Keratinocyte (primary cell): ENCODE results near the gene RAD21L1. TPM values are rescaled to one million over a fixed set of nuclear protein-coding genes. Genes with fewer than 3 reads are reported as not detected.
A peak's percentile ranks its signal among the peaks of the same experiment; 100 is the strongest.

Experiments used
- DNase-seq: peaks from one replicate; pipeline ENCODE4 v3.0.0-alpha.2; 2011; ENCODE audit warnings: low read depth, missing footprints, low spot score
- FAIRE-seq: peaks from 2 replicates; lab custom pipeline; 2011; peaks lifted over from hg19 to GRCh38; lab: Jason Lieb, UNC
- H2AFZ ChIP-seq: 2 replicates; pipeline ENCODE4 v1.6.0; 2012; ENCODE audit warnings: low read length, control low read depth, inconsistent platforms; ENCODE audit not compliant: control insufficient read depth
- H3K27ac ChIP-seq: 2 replicates; pipeline ENCODE4 v1.5.1; 2011; ENCODE audit warnings: low read length; ENCODE audit not compliant: control insufficient read depth, insufficient read depth
- H3K27me3 ChIP-seq: 3 replicates; pipeline ENCODE4 v1.6.0; 2011; ENCODE audit warnings: low read length; ENCODE audit not compliant: control insufficient read depth, insufficient read depth; ENCODE audit errors: extremely low read depth
- H3K36me3 ChIP-seq, 2 experiments: 2 replicates in 1 of 2; 3 replicates in 1 of 2; pipeline ENCODE4 v1.5.1; 2011; ENCODE audit warnings: low read length in 2 of 2, mild to moderate bottlenecking in 1 of 2; ENCODE audit not compliant: control insufficient read depth in 2 of 2, insufficient read depth in 2 of 2; ENCODE audit errors: extremely low read depth in 1 of 2
- H3K4me1 ChIP-seq: 3 replicates; pipeline ENCODE4 v1.5.1; 2011; ENCODE audit warnings: low read length; ENCODE audit not compliant: control insufficient read depth, insufficient read depth; ENCODE audit errors: extremely low read depth
- H3K4me2 ChIP-seq: 3 replicates; pipeline ENCODE4 v1.6.0; 2011; ENCODE audit warnings: low read depth, low read length; ENCODE audit not compliant: control insufficient read depth, insufficient read depth; ENCODE audit errors: extremely low read depth
- H3K4me3 ChIP-seq, 3 experiments: fragments of 200-600 bp in 1 of 3; sonication (generic) in 1 of 3; 2 replicates in 2 of 3; 3 replicates in 1 of 3; pipeline ENCODE4 v1.5.1; 2011 to 2016; ENCODE audit warnings: low read length in 3 of 3, mild to moderate bottlenecking in 3 of 3, control low read depth in 2 of 3, inconsistent platforms in 1 of 3, low read depth in 1 of 3, mixed read lengths in 1 of 3, mixed run types in 1 of 3, moderate library complexity in 1 of 3; ENCODE audit not compliant: control insufficient read depth in 2 of 3, insufficient read depth in 2 of 3; ENCODE audit errors: extremely low read depth in 1 of 3
- H3K79me2 ChIP-seq: 2 replicates; pipeline ENCODE4 v1.6.0; 2012; ENCODE audit warnings: low read length; ENCODE audit not compliant: control insufficient read depth, insufficient read depth
- H3K9ac ChIP-seq: 3 replicates; pipeline ENCODE4 v1.6.0; 2011; ENCODE audit warnings: low read length; ENCODE audit not compliant: control insufficient read depth, insufficient read depth; ENCODE audit errors: extremely low read depth
- H3K9me1 ChIP-seq: 3 replicates; pipeline ENCODE4 v1.6.0; 2011; ENCODE audit warnings: low read length; ENCODE audit not compliant: control insufficient read depth, insufficient read depth; ENCODE audit errors: extremely low read depth
- H3K9me3 ChIP-seq: 2 replicates; pipeline ENCODE4 v1.5.1; 2012; ENCODE audit warnings: low read depth, low read length; ENCODE audit not compliant: control insufficient read depth
- H4K20me1 ChIP-seq: 3 replicates; pipeline ENCODE4 v1.6.0; 2011; ENCODE audit warnings: low read length; ENCODE audit not compliant: control insufficient read depth, insufficient read depth; ENCODE audit errors: extremely low read depth
- CTCF ChIP-seq, 3 experiments: IDR thresholded peaks in 1 of 3; conservative IDR thresholded peaks in 1 of 3; optimal IDR thresholded peaks in 1 of 3; 2 replicates in 2 of 3; 3 replicates in 1 of 3; pipeline versions ENCODE3 to v1.5.1; 2011; ENCODE audit warnings: low read length in 3 of 3, mild to moderate bottlenecking in 3 of 3, moderate library complexity in 2 of 3, control low read depth in 1 of 3, inconsistent platforms in 1 of 3; ENCODE audit not compliant: insufficient read depth in 2 of 3; ENCODE audit errors: extremely low read depth in 1 of 3
- EZH2 ChIP-seq: IDR thresholded peaks from one replicate; pipeline ENCODE4 v1.6.1; 2012; ENCODE audit warnings: inconsistent platforms, mild to moderate bottlenecking, low read length, moderate library complexity
- dilution Hi-C: fragments of 300-500 bp; cut with MboI; formaldehyde crosslinking; loops from one replicate; pipeline ENCODE4 v1.7.0; 2020; ENCODE audit warnings: low sequenced_read_pairs; ENCODE audit not compliant: extremely low pct_ligation_motif_present
- polyA plus RNA-seq, 5 experiments: library from polyadenylated mRNA; depleted of rRNA in 3 of 5; stranded (reverse) in 3 of 5; stranded (forward) in 1 of 5; unstranded in 1 of 5; fragments of >200 nt; gene quantifications; 1 replicate in 1 of 5; 2 replicates in 3 of 5; 3 replicates in 1 of 5; pipeline versions ENCODE4 v1.2.1 to v1.2.3, GENCODE V29; 2011 to 2012; ENCODE audit warnings: missing spikeins in 2 of 5, low read depth in 1 of 5, low replicate concordance in 1 of 5

Gene RAD21L1
- polyA plus RNA-seq, 1 donor (not counting 4 experiments of a cell fraction or from before 2014, with no cell fraction given) = not detected

- no peaks in the 10 kb centered on the region for H4K20me1 ChIP-seq
- H2AFZ ChIP-seq = no peak overlapping the region
- H3K27ac ChIP-seq = no peak overlapping the region
- H3K79me2 ChIP-seq = no peaks in the 10 kb centered on the region
- no peak overlapping the region for H3K4me3 ChIP-seq
- H3K4me1 ChIP-seq = no peaks in the 10 kb centered on the region
- H3K9me1 ChIP-seq = no peaks in the 10 kb centered on the region
- dilution Hi-C loops = no loop called here
- no peak for DNase-seq
- no peaks in the 10 kb centered on the region for H3K9me3 ChIP-seq
- no peak overlapping the region for H3K9ac ChIP-seq
- TF ChIP-seq CTCF (optimal IDR thresholded peaks at IDR 0.05 in 1 of 3, IDR thresholded peaks at IDR 0.05 in 1 of 3, conservative IDR thresholded peaks at IDR 0.05 in 1 of 3; ENCODE audit: extremely low read depth in 1 of 3, insufficient read depth in 2 of 3, low read length in 3 of 3) = no peak
- TF ChIP-seq EZH2 = no peak
- FAIRE-seq = no peak
- no peaks in the 10 kb centered on the region for H3K36me3 ChIP-seq
- H3K27me3 ChIP-seq = no peaks in the 10 kb centered on the region
- no peak overlapping the region for H3K4me2 ChIP-seq
These were observed 50.1 kb downstream of the RAD21L1 start for GRCh38 chr20:1275919-1276318.

GRCh38 chr20:1277529-1278322 lies 51.9 kb downstream of the RAD21L1 start:
- no peak overlapping the region for H3K4me2 ChIP-seq
- H3K36me3 ChIP-seq = no peaks in the 10 kb centered on the region
- dilution Hi-C loops = no loop called here
- no peaks in the 10 kb centered on the region for H4K20me1 ChIP-seq
- H2AFZ ChIP-seq = no peak overlapping the region
- no peaks in the 10 kb centered on the region for H3K27me3 ChIP-seq
- H3K9me1 ChIP-seq = no peaks in the 10 kb centered on the region
- H3K9ac ChIP-seq = no peak overlapping the region
- DNase-seq (no peak), FAIRE-seq (peak; percentile 66)
- H3K4me1 ChIP-seq = no peaks in the 10 kb centered on the region
- no peaks in the 10 kb centered on the region for H3K79me2 ChIP-seq
- no peak overlapping the region for H3K4me3 ChIP-seq
- H3K9me3 ChIP-seq = no peaks in the 10 kb centered on the region
- TF ChIP-seq CTCF (optimal IDR thresholded peaks at IDR 0.05 in 1 of 3, IDR thresholded peaks at IDR 0.05 in 1 of 3, conservative IDR thresholded peaks at IDR 0.05 in 1 of 3; ENCODE audit: extremely low read depth in 1 of 3, insufficient read depth in 2 of 3, low read length in 3 of 3) = no peak
- no peak for TF ChIP-seq EZH2
- H3K27ac ChIP-seq = no peak overlapping the region
